Measurements from ENCODE around the gene SLC2A6. TPM values are rescaled to one million over a fixed set of nuclear protein-coding genes. Genes with fewer than 3 reads are reported as not detected.

The SLC2A6 gene
- total and polyA plus RNA-seq, 10 of the 15 experiments (the other 5 are each of a cell fraction or from before 2014, with no cell fraction given) = 1.1 to 37.9 (median 18.3) TPM

- no peak for DNase-seq (ENCODE audit: low read depth, low spot score)
- Histone ChIP-seq H3K4me1 (ENCODE audit: control insufficient read depth, insufficient read depth, low read length) (peaks cover 4% of the 10 kb centered on the region; the same call in 1 of the 2 replicates), H3K27me3 (replicated peaks in 1 of 2; ENCODE audit: control insufficient read depth in 2 of 2, insufficient read depth in 2 of 2, low read length in 1 of 2) (peaks cover 0 to under 1% of the 10 kb centered on the region in 2 experiments; a peak in 2 of 4 replicates), H2AFZ (ENCODE audit: control insufficient read depth, low read depth, low read length) (peak overlapping the region; percentile 13; the same call in 1 of the 2 replicates), H3K79me2 (ENCODE audit: control insufficient read depth, insufficient read depth, low read length) (no peaks in the 10 kb centered on the region), H3K4me2 (ENCODE audit: control insufficient read depth, insufficient read depth) (no peak overlapping the region), H3K27ac (ENCODE audit: control insufficient read depth, insufficient read depth) (no peak overlapping the region), H3K9ac (ENCODE audit: control insufficient read depth, insufficient read depth, low read length) (no peak overlapping the region), H3K9me3 (replicated peaks; ENCODE audit: control insufficient read depth, insufficient read depth, low read length) (no peaks in the 10 kb centered on the region), H3K36me3 (ENCODE audit: control insufficient read depth in 2 of 2, insufficient read depth in 2 of 2, low read length in 1 of 2) (no peaks in the 10 kb centered on the region), H4K20me1 (ENCODE audit: control insufficient read depth, insufficient read depth) (no peaks in the 10 kb centered on the region), H3K4me3 (no peak overlapping the region)
- CTCF ChIA-PET = interaction anchor here (1.4 kb wide), 1 partner anchor 46 kb away, joined by 4 read pairs; no protein-coding TSS in a partner anchor
- POLR2A ChIA-PET = no interaction called here
- WGBS (ENCODE audit: insufficient coverage, insufficient replicate concordance, low lambda C conversion rate, missing lambda C conversion rate) = 56% methylated on average over 10 of the region's 12 CpGs
- FAIRE-seq = no peak
- no TSS peak for BruUV-seq (replicated peaks)
- in situ Hi-C loops (cut with MboI) (no loop called here), intact Hi-C loops (cut with micrococcal nuclease; ENCODE audit: unreplicated experiment) (no loop called here)
- RAD21 ChIA-PET (ENCODE audit: unreplicated experiment) = no interaction called here
- peak; percentile 22 for ATAC-seq
- SMC1A ChIA-PET (ENCODE audit: uncharacterized antibody, unreplicated experiment) = no interaction called here
- TF ChIP-seq NFYB (IDR thresholded peaks at IDR 0.05; ENCODE audit: insufficient read depth, low read depth, low read length) (0 out of 2 replicates have a peak, but pooled peaks have one; percentile 16), EP300 (IDR thresholded peaks at IDR 0.05; ENCODE audit: borderline replicate concordance in 1 of 2, control insufficient read depth in 1 of 2, low read depth in 2 of 2, low read length in 2 of 2) (no peak), RUNX3 (IDR thresholded peaks at IDR 0.05; ENCODE audit: low read length) (no peak), MEF2B (IDR thresholded peaks at IDR 0.05; ENCODE audit: partially characterized antibody, poor library complexity, severe bottlenecking) (no peak), RFX5 (IDR thresholded peaks at IDR 0.05; ENCODE audit: low read depth, low read length) (no peak), SREBF1 (IDR thresholded peaks at IDR 0.05; ENCODE audit: low read length) (no peak), TCF12 (IDR thresholded peaks at IDR 0.05; ENCODE audit: low read depth, low read length) (no peak), BHLHE40 (IDR thresholded peaks at IDR 0.05; ENCODE audit: borderline replicate concordance in 1 of 2, low read depth in 2 of 2, low read length in 1 of 2) (peak; percentile 44 to 49; a peak in 1 of 4 replicates), POLR2A (IDR thresholded peaks at IDR 0.05; ENCODE audit: low read depth, low read length) (peak; percentile 33; the same call in 1 of the 2 replicates), SRF (IDR thresholded peaks at IDR 0.05; ENCODE audit: low read depth in 2 of 2, low read length in 2 of 2) (peak; percentile 86 to 90), JUND (IDR thresholded peaks at IDR 0.05; ENCODE audit: low read depth, low read length) (no peak), CREB1 (IDR thresholded peaks at IDR 0.05; ENCODE audit: low read depth) (peak; percentile 77), USF1 (IDR thresholded peaks at IDR 0.05; ENCODE audit: borderline replicate concordance, extremely low read length, insufficient read depth, low read depth, low read length) (peak; percentile 29)
These were observed 38.0 kb downstream of the SLC2A6 start for GRCh38 chr9:133440874-133441273.
